ENCODE results near the gene CNTN6.

- TF ChIP-seq EZH2 (IDR thresholded peaks at IDR 0.05; ENCODE audit: low read length, missing control alignments) (no peak), CTCF (conservative IDR thresholded peaks at IDR 0.05 in 1 of 2, IDR thresholded peaks at IDR 0.05 in 1 of 2; ENCODE audit: low read depth in 1 of 2, low read length in 2 of 2) (no peak)
Observed at GRCh38 chr3:1404270-1404962, 311.6 kb downstream of the CNTN6 start.
